Keratinocyte (primary cell): ENCODE data around the gene SLAMF1. TPM values are rescaled to one million over a fixed set of nuclear protein-coding genes. Genes with fewer than 3 reads are reported as not detected.

Experiments used
- DNase-seq: peaks from one replicate; pipeline ENCODE4 v3.0.0-alpha.2; 2011; ENCODE audit warnings: low read depth, missing footprints, low spot score
- FAIRE-seq: peaks from 2 replicates; lab custom pipeline; 2011; peaks lifted over from hg19 to GRCh38; lab: Jason Lieb, UNC
- H2AFZ ChIP-seq: 2 replicates; pipeline ENCODE4 v1.6.0; 2012; ENCODE audit warnings: low read length, control low read depth, inconsistent platforms; ENCODE audit not compliant: control insufficient read depth
- H3K27ac ChIP-seq: 2 replicates; pipeline ENCODE4 v1.5.1; 2011; ENCODE audit warnings: low read length; ENCODE audit not compliant: control insufficient read depth, insufficient read depth
- H3K27me3 ChIP-seq: 3 replicates; pipeline ENCODE4 v1.6.0; 2011; ENCODE audit warnings: low read length; ENCODE audit not compliant: control insufficient read depth, insufficient read depth; ENCODE audit errors: extremely low read depth
- H3K36me3 ChIP-seq, 2 experiments: 2 replicates in 1 of 2; 3 replicates in 1 of 2; pipeline ENCODE4 v1.5.1; 2011; ENCODE audit warnings: low read length in 2 of 2, mild to moderate bottlenecking in 1 of 2; ENCODE audit not compliant: control insufficient read depth in 2 of 2, insufficient read depth in 2 of 2; ENCODE audit errors: extremely low read depth in 1 of 2
- H3K4me1 ChIP-seq: 3 replicates; pipeline ENCODE4 v1.5.1; 2011; ENCODE audit warnings: low read length; ENCODE audit not compliant: control insufficient read depth, insufficient read depth; ENCODE audit errors: extremely low read depth
- H3K4me2 ChIP-seq: 3 replicates; pipeline ENCODE4 v1.6.0; 2011; ENCODE audit warnings: low read depth, low read length; ENCODE audit not compliant: control insufficient read depth, insufficient read depth; ENCODE audit errors: extremely low read depth
- H3K4me3 ChIP-seq, 3 experiments: fragments of 200-600 bp in 1 of 3; sonication (generic) in 1 of 3; 2 replicates in 2 of 3; 3 replicates in 1 of 3; pipeline ENCODE4 v1.5.1; 2011 to 2016; ENCODE audit warnings: low read length in 3 of 3, mild to moderate bottlenecking in 3 of 3, control low read depth in 2 of 3, inconsistent platforms in 1 of 3, low read depth in 1 of 3, mixed read lengths in 1 of 3, mixed run types in 1 of 3, moderate library complexity in 1 of 3; ENCODE audit not compliant: control insufficient read depth in 2 of 3, insufficient read depth in 2 of 3; ENCODE audit errors: extremely low read depth in 1 of 3
- H3K79me2 ChIP-seq: 2 replicates; pipeline ENCODE4 v1.6.0; 2012; ENCODE audit warnings: low read length; ENCODE audit not compliant: control insufficient read depth, insufficient read depth
- H3K9ac ChIP-seq: 3 replicates; pipeline ENCODE4 v1.6.0; 2011; ENCODE audit warnings: low read length; ENCODE audit not compliant: control insufficient read depth, insufficient read depth; ENCODE audit errors: extremely low read depth
- H3K9me1 ChIP-seq: 3 replicates; pipeline ENCODE4 v1.6.0; 2011; ENCODE audit warnings: low read length; ENCODE audit not compliant: control insufficient read depth, insufficient read depth; ENCODE audit errors: extremely low read depth
- H3K9me3 ChIP-seq: 2 replicates; pipeline ENCODE4 v1.5.1; 2012; ENCODE audit warnings: low read depth, low read length; ENCODE audit not compliant: control insufficient read depth
- H4K20me1 ChIP-seq: 3 replicates; pipeline ENCODE4 v1.6.0; 2011; ENCODE audit warnings: low read length; ENCODE audit not compliant: control insufficient read depth, insufficient read depth; ENCODE audit errors: extremely low read depth
- CTCF ChIP-seq, 3 experiments: IDR thresholded peaks in 1 of 3; conservative IDR thresholded peaks in 1 of 3; optimal IDR thresholded peaks in 1 of 3; 2 replicates in 2 of 3; 3 replicates in 1 of 3; pipeline versions ENCODE3 to v1.5.1; 2011; ENCODE audit warnings: low read length in 3 of 3, mild to moderate bottlenecking in 3 of 3, moderate library complexity in 2 of 3, control low read depth in 1 of 3, inconsistent platforms in 1 of 3; ENCODE audit not compliant: insufficient read depth in 2 of 3; ENCODE audit errors: extremely low read depth in 1 of 3
- EZH2 ChIP-seq: IDR thresholded peaks from one replicate; pipeline ENCODE4 v1.6.1; 2012; ENCODE audit warnings: inconsistent platforms, mild to moderate bottlenecking, low read length, moderate library complexity
- dilution Hi-C: fragments of 300-500 bp; cut with MboI; formaldehyde crosslinking; loops from one replicate; pipeline ENCODE4 v1.7.0; 2020; ENCODE audit warnings: low sequenced_read_pairs; ENCODE audit not compliant: extremely low pct_ligation_motif_present
- polyA plus RNA-seq, 5 experiments: library from polyadenylated mRNA; depleted of rRNA in 3 of 5; stranded (reverse) in 3 of 5; stranded (forward) in 1 of 5; unstranded in 1 of 5; fragments of >200 nt; gene quantifications; 1 replicate in 1 of 5; 2 replicates in 3 of 5; 3 replicates in 1 of 5; pipeline versions ENCODE4 v1.2.1 to v1.2.3, GENCODE V29; 2011 to 2012; ENCODE audit warnings: missing spikeins in 2 of 5, low read depth in 1 of 5, low replicate concordance in 1 of 5

The SLAMF1 gene
- polyA plus RNA-seq, 1 donor (not counting 4 experiments of a cell fraction or from before 2014, with no cell fraction given) = not detected

DNA sequence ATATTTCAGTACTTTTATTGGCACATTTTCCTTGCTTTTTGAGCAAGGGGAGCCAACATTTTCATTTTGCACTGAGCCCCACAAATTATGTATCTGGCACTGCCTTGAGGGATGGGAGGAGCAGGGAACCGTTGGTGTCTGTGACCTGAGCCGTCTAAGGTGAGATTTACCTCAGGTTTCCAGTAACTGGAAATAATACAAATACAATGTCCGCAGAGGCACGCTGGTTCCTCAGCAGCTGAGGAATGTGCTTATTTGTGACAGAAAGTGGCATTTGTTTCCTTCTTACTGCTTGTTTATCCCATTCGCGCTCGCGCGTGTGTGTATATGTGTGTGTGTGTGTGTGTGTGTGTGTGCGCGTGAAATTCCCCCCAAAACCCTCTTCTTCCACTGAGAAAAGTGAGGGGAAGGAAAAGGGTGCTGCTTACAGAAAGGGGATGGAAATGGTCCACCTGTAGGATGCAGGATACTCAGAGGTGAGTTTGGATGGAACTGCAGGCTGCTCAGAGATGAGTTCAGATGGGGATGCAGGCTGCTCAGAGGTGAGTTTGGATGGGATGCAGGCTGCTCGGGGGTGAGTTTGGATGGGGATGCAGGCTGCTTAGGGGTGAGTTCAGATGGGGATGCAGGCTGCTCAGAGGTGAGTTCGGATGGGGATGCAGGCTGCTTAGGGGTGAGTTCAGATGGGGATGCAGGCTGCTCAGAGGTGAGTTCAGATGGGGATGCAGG, 30.2 kb upstream of the SLAMF1 start:
- DNase-seq = no peak

DNA sequence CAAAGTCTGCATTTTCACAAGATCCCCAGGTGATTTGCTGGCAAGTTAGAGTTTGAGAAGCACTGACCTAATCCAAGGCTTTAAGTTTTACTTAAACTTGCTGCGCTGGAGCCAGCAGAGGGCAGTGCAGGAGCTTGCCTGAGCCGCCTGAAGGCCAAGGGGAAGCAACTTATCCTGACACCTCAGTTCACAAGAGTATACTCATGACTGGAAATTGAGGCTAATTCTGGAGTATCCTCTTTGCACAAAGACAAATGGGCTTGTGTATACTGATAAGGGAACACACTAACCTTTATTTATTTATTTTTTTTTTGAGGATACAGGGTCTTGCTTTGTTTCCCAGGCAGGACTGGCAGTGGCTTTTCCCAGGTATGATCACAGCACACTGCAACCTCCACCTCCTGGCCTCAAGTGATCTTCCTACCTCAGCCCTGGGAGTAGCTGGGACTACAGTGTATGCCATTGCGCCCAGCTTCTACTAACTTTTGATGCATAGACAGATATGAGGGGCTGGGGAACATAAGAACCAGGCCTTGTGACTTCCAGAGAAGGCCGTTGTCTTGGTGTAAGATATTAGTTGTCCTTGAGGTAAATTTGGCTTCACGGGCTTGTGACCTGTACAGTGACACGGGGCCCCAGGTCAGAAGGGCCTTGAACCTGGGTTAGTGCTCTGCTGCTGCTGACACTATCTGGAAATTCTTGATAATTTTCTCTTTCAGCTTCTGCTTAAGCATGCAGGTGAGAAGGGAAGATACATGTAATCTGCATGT, 29.0 kb upstream of the SLAMF1 start:
- H4K20me1 ChIP-seq = no peaks in the 10 kb centered on the region
- no peak overlapping the region for H3K9ac ChIP-seq
- DNase-seq = peak; percentile 2
- peak; percentile 57 for FAIRE-seq
- H3K79me2 ChIP-seq = no peaks in the 10 kb centered on the region
- H3K4me2 ChIP-seq = no peak overlapping the region
- no peaks in the 10 kb centered on the region for H3K27me3 ChIP-seq
- H3K4me1 ChIP-seq = peaks cover 5% of the 10 kb centered on the region
- H3K36me3 ChIP-seq = no peaks in the 10 kb centered on the region
- dilution Hi-C loops = no loop called here
- H2AFZ ChIP-seq = no peak overlapping the region
- H3K4me3 ChIP-seq = no peak overlapping the region
- H3K9me3 ChIP-seq = no peaks in the 10 kb centered on the region
- no peaks in the 10 kb centered on the region for H3K9me1 ChIP-seq
- no peak overlapping the region for H3K27ac ChIP-seq
- TF ChIP-seq CTCF (optimal IDR thresholded peaks at IDR 0.05 in 1 of 3, IDR thresholded peaks at IDR 0.05 in 1 of 3, conservative IDR thresholded peaks at IDR 0.05 in 1 of 3; ENCODE audit: extremely low read depth in 1 of 3, insufficient read depth in 2 of 3, low read length in 3 of 3) (peak; percentile 79 to 90 (median 85)), EZH2 (no peak)

More for the DNA sequence above, 30.2 kb upstream of the SLAMF1 start:
- Histone ChIP-seq H3K36me3 (no peaks in the 10 kb centered on the region), H3K4me2 (no peak overlapping the region), H3K27ac (no peak overlapping the region), H4K20me1 (no peaks in the 10 kb centered on the region), H3K9me1 (no peaks in the 10 kb centered on the region), H3K4me3 (no peak overlapping the region), H3K4me1 (peaks cover 5% of the 10 kb centered on the region), H3K27me3 (no peaks in the 10 kb centered on the region), H2AFZ (no peak overlapping the region), H3K9ac (no peak overlapping the region), H3K79me2 (no peaks in the 10 kb centered on the region), H3K9me3 (no peaks in the 10 kb centered on the region)
- TF ChIP-seq EZH2 (no peak), CTCF (optimal IDR thresholded peaks at IDR 0.05 in 1 of 3, IDR thresholded peaks at IDR 0.05 in 1 of 3, conservative IDR thresholded peaks at IDR 0.05 in 1 of 3; ENCODE audit: extremely low read depth in 1 of 3, insufficient read depth in 2 of 3, low read length in 3 of 3) (no peak)
- FAIRE-seq = no peak
- dilution Hi-C loops = no loop called here
